ENCODE results near the gene RFX3. TPM values are rescaled to one million over a fixed set of nuclear protein-coding genes. Genes with fewer than 3 reads are reported as not detected.

The RFX3 gene
- total and polyA plus RNA-seq, 2 of the 13 experiments (the other 11 are each of a cell fraction or from before 2014, with no cell fraction given): 2.7 to 5.3 TPM

DNA sequence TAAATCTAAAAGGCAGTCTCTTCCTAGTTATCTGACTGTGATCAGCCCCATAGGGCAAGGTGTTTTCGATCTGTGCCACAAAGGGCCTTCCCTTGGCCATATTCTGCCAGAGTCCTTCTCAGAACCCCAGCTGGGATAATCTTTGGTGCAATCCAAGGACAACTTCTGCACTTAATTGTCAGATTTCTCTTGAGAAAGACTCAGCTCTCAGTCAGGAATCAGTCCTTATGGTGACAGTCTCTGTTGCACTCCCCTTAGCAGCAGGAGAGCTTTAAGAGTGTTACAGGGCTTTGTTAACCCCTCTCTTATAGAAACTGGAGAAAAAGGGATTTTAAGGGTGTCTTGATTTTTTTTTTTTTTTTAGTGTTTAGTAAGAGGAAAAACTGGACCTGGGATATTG, 15.4 kb upstream of the RFX3 start:
- H3K4me2 ChIP-seq (ENCODE audit: low read depth, low read length): no peak overlapping the region
- in situ Hi-C loops (cut with HindIII; ENCODE audit: extremely low pct_ligation_motif_present, low pct_unique_long_range_greater_than_20kb): no loop called here
- H3K9me3 ChIP-seq (ENCODE audit: low read length): no peaks in the 10 kb centered on the region
- no peak overlapping the region for H3K27ac ChIP-seq (ENCODE audit: extremely low read length, insufficient read depth, low read length)
- ChIA-PET CTCF (ENCODE audit: low intra/inter-chr PET ratio, low total read pairs) (no interaction called here), POLR2A (no interaction called here)
- H3K4me1 ChIP-seq (ENCODE audit: insufficient read depth, low read length): no peaks in the 10 kb centered on the region
- FAIRE-seq (no peak), ATAC-seq (no peak), DNase-seq (ENCODE audit: low spot score) (no peak)
- BruUV-seq (replicated peaks): no TSS peak
- H4K20me1 ChIP-seq (ENCODE audit: insufficient read depth, low read length): no peaks in the 10 kb centered on the region
- H2AFZ ChIP-seq (ENCODE audit: low read length): no peak overlapping the region
- no peak overlapping the region for H3K9ac ChIP-seq (ENCODE audit: insufficient read depth, low read depth, low read length)
- H3K4me3 ChIP-seq (replicated peaks in 1 of 3; ENCODE audit: insufficient read depth in 1 of 3, low read depth in 2 of 3, low read length in 3 of 3): no peak overlapping the region
- H3K79me2 ChIP-seq (ENCODE audit: insufficient read depth, low read length): no peaks in the 10 kb centered on the region
- TF ChIP-seq FOXA1 (IDR thresholded peaks at IDR 0.05) (no peak), FOXA1 (CRISPR knock-in tag; IDR thresholded peaks at IDR 0.05) (no peak), ZBTB20 (CRISPR knock-in tag; IDR thresholded peaks at IDR 0.05; ENCODE audit: borderline replicate concordance, low read depth) (no peak), ERF (CRISPR knock-in tag; IDR thresholded peaks at IDR 0.05) (no peak), HNRNPL (IDR thresholded peaks at IDR 0.05; ENCODE audit: low read depth, low read length) (no peak), RFX1 (IDR thresholded peaks at IDR 0.05) (no peak), PRMT3 (CRISPR knock-in tag; IDR thresholded peaks at IDR 0.05; ENCODE audit: borderline replicate concordance, low read depth) (no peak), DMAP1 (CRISPR knock-in tag; IDR thresholded peaks at IDR 0.05) (no peak), UBTF (CRISPR knock-in tag; IDR thresholded peaks at IDR 0.05) (no peak), HDAC2 (CRISPR knock-in tag; IDR thresholded peaks at IDR 0.05) (no peak), PPARG (CRISPR knock-in tag; conservative IDR thresholded peaks at IDR 0.05) (no peak)
- TF ChIP-seq, protein P1, sequence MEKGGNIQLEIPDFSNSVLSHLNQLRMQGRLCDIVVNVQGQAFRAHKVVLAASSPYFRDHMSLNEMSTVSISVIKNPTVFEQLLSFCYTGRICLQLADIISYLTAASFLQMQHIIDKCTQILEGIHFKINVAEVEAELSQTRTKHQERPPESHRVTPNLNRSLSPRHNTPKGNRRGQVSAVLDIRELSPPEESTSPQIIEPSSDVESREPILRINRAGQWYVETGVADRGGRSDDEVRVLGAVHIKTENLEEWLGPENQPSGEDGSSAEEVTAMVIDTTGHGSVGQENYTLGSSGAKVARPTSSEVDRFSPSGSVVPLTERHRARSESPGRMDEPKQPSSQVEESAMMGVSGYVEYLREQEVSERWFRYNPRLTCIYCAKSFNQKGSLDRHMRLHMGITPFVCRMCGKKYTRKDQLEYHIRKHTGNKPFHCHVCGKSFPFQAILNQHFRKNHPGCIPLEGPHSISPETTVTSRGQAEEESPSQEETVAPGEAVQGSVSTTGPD (CRISPR knock-in tag; IDR thresholded peaks at IDR 0.05): no peak
- H3K27me3 ChIP-seq (ENCODE audit: control insufficient read depth in 1 of 2, insufficient read depth in 2 of 2, low read length in 2 of 2): no peaks in the 10 kb centered on the region
- no peaks in the 10 kb centered on the region for H3K36me3 ChIP-seq (replicated peaks in 1 of 2; ENCODE audit: control insufficient read depth in 1 of 2, insufficient read depth in 2 of 2, low read length in 2 of 2)
- WGBS (ENCODE audit: low lambda C conversion rate): 50% methylated on average over 1 of the region's 1 CpG
- intact Hi-C loops (cut with micrococcal nuclease; ENCODE audit: unreplicated experiment): no loop called here

All from HepG2 (cell line).